ENCODE measurements around the gene CCDC88A.

DNA sequence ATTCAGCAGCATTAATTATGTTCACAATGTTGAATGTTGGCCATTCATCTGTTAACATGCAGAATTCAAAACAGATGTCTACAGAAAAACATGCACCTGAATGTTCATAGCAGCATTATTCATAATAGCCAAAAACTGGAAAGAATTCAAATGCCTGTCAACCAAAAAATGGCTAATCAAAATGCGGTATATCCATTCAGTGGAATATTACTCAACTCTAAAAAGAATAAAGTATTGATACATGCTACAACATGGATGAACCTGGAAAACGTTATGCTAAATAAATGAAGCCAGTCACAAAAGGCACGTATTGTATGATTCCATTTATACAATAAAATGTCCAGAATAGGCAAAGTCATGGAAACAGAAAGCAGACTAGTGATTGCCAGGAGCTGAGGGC lies 68.0 kb downstream of the CCDC88A start:
- TF ChIP-seq POLR2A (IDR thresholded peaks at IDR 0.05; ENCODE audit: low read length): no peak
- TF ChIP-seq GATA1 (IDR thresholded peaks at IDR 0.05; ENCODE audit: low read depth, low read length): no peak
